Posterior cingulate gyrus (tissue), 11 donors: Measurements from ENCODE around the gene GALNT16.

Experiments used
- DNase-seq, 10 donors: peaks; one replicate each; pipeline versions ENCODE4 v3.0.0 to v3.0.0-alpha.2; 2020 to 2021; ENCODE audit warnings: mixed read lengths in 3 of 10
- intact Hi-C: fragments of 100-400 bp; cut with DNase I; formaldehyde crosslinking; loops from one replicate; pipeline ENCODE4 v1.15.1; 2023

GALNT16 gene

DNA sequence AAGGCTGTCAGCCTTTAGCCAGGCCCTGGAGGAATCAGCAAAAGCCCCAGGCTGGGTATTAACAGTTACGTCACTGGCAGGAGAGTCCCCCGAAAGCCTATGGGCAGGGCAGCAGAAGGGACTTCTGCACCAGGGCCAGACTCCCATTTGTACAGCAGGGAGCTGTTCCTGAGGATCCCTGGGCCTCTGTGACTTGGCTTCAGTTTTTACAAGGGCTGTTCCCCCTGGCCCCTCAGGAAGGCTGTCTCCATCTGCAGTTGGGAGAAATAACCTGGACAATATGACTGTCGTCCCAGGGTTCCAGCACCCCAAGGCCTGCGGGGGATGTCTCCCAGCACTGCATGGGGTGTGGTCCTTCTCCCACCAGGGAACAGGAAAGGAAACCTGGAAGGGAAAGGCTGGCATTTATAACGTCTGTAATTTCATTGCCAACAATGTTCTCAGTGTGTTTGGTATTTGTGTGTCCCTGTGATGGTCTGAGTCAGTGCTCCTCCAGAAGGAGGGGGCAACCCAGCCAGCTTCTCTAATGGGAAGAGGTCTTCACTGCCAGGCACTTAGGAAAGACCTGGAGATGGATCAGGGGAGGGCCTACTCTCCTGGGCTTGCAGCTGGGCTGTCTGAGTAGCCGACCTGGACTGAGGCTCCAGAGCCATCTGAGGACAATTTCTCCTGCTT lies 95.8 kb downstream of the GALNT16 start:
- intact Hi-C loops = no loop called here
- DNase-seq = no peak

DNA sequence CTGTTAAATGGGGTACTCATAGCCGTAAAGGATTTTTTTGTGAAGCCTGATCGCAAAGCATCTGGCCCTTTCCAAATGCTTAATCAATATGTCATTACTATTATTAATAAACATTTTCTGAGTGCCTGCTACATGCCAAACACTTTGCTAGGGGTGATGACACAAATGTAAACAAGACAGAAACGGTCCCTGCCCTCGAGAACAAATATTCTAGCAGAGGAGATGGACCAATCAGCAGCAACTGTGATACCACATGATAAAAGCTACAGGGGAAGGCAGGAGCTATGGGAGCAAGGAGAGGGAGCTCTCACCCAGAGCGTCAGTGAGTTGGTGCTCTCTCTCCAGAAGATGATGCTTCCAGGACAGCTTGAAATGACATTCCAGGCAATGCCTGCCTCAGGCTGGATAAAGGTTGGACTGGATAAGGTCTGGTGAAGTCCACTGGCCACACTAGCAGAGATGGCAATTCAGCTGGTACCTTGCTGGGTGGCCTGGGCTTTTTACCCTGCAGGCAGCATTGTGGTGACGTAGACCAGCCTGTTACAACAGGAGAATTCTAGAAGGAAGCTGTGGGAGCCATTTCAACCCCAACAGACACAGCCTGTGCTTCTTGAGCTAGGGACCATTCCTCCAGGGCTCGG lies 97.1 kb downstream of the GALNT16 start:
- DNase-seq = no peak
- intact Hi-C loops = no loop called here

DNA sequence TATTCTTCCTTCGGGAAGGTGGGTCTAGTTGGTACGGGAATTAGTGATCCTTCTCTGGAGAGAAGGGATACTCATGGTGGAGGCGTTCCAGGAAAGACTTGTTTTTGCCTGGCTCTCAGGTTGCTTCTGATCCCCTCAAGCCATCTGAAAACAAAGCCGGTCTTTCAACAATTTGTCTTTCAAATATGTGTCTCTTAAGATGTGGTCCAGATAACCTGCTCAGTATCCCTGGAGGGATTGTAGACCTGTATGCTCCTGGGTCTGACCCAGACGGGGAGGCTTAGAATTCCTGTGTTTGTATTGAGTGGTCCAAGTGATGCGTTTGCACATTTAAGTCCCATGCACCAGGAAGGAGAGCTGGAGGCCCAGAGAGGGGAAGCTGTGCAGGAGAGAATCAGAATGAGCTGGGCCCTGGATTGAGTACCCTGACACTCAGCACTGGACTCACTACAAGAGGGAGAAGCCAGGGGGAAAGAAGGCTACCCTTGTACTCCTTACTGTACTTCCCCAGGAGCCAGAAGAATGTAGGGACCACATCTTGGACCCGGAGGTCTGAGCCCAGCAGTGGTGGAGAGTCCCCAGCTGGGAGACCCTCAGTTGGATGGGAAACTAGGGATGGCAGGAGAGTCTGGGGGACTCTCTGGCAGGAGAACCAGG lies 97.7 kb downstream of the GALNT16 start:
- intact Hi-C loops = no loop called here
- no peak for DNase-seq

DNA sequence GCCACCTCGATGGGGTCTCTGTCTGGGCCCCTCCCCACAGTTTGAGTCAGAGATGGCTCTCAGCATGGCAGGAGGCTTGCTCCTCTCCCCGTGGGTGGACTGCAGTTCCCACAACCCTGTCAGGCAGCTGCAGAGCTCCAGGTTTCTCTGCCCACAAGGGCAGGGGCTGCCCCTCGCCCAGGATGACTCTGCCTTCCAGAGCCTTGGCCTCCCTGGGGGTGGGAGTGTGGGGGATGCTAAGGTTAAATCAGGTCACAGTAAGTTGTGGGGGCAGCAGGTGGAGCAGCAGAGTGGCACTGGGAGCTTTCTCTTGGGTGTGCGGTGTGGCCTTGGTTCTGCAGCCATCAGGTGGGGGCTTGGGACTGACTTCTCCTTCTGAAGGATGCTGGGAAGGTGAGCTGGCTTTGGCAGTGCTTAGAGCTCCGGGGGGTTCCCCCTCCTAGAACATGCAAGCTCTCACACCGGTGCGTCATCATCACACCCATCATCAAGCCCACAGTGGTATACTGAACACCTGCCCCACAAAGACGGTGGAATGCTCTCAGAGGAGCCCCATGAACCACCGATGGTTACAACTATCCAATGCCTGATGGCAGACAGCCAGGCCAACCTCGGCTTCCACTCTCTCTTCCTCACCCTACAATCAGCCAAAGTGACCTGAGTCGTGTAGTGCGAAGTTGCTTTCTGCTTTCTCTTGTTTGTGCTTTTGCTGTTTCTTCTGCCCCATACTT lies 98.4 kb downstream of the GALNT16 start:
- no peak for DNase-seq
- intact Hi-C loops = no loop called here

DNA sequence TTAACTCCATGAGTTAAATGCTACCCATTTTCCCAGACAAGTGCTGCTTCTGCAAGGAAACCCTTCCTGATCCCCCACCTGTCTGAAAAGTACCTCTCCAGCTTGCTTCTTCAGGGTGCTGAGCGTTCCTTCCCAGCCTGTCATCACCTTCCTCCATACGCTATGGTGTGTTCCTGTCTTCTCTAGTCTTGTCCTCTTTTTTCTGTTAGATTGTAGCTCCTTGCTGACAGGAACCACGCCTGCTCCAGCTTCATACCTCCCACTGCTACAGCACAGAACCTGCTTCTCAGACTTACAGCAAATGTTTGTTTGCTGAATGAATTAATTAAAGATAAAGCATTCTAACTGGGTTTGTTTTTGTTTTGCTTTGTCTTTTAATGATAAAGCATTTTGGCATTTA lies 99.0 kb downstream of the GALNT16 start:
- intact Hi-C loops = no loop called here
- peak in 1 of 10 donors; percentile 36 for DNase-seq

DNA sequence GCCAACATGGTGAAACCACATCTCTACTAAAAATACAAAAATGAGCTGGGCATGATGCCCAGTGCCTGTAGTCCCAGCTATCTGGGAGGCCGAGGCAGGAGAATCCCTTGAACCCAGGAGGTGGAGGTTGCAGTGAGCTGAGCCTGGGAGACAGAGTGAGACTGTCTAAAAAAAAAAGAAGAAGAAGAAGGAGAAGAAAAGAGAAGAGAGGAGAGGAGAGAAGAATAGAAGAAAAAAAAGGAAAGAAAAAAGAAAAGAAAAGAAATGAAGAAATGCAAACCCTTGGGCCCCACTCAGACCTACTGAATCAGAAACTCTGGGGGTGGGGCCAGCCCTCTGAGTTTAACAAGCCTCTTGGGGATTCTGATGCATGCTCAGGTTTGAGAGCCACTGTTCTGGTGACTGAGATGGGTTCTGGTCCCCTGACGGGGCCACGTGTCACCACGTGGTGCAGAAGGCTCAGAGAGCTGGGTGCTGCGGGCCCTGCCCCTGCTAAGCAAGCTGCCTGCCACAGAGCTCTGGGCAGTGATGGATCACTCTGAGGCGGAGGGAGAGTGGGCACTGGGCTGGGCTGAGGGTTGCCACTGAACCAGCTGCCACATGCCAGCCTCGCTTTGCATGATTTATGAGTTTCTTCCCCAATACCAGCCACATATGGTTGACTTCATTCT lies 100.6 kb downstream of the GALNT16 start:
- intact Hi-C loops = no loop called here
- no peak for DNase-seq

GRCh38 chr14:69363055-69363454 lies 103.1 kb downstream of the GALNT16 start:
- intact Hi-C loops = loop anchor here (2.0 kb wide), 1 partner anchor 120 kb away; no protein-coding TSS in a partner anchor
- DNase-seq = peak in 6 of 10 donors; percentile 34 to 93 (median 50)

- no peak for DNase-seq
- intact Hi-C loops = loop anchor here (2.0 kb wide), 1 partner anchor 121 kb away; no protein-coding TSS in a partner anchor
Observed at GRCh38 chr14:69363964-69364363, 104.0 kb downstream of the GALNT16 start.

DNA sequence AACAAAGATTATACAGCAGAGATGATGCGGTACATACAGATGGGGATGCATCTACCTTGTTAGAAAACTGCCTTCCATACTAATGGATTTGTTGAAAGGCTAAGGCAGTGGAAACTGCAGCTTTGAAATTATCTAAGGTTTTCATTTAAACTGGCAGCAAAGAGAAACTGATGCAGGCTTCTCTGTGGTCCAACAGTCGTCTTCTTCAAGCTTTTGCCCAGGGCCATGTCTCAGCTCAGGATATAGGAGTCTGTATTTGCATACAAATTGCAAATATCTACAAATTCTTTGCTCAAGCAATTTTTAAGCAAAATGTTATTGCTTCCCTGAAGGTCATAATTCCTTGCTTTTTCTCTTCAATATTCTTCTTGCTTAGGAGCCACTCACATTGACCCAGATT lies 104.4 kb downstream of the GALNT16 start:
- intact Hi-C loops = no loop called here

GRCh38 chr14:69366069-69366468 lies 106.1 kb downstream of the GALNT16 start:
- intact Hi-C loops = no loop called here
- DNase-seq = no peak

More for the DNA sequence above, 104.4 kb downstream of the GALNT16 start:
- no peak for DNase-seq

GRCh38 chr14:69366761-69367160 lies 106.8 kb downstream of the GALNT16 start:
- DNase-seq = no peak
- intact Hi-C loops = no loop called here

DNA sequence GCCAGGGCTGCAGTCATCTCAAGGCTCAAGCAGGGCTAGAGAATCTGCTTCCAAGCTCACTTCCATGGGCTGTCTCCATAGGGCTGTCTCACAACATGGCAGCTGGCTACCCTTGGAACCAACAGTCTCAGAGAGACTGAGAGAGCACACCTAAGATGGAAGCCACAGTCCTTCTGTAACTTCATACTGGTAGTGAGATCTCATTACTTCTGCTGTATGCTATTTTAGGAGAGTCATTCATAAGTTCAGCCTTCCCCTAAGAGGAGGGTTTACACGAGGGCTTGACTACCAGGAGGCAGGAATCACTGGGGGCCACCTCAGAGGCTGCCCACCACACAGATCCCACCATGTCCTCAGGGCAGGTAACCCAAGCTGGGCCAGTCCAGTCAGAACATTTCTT lies 108.4 kb downstream of the GALNT16 start:
- no peak for DNase-seq
- intact Hi-C loops = no loop called here

DNA sequence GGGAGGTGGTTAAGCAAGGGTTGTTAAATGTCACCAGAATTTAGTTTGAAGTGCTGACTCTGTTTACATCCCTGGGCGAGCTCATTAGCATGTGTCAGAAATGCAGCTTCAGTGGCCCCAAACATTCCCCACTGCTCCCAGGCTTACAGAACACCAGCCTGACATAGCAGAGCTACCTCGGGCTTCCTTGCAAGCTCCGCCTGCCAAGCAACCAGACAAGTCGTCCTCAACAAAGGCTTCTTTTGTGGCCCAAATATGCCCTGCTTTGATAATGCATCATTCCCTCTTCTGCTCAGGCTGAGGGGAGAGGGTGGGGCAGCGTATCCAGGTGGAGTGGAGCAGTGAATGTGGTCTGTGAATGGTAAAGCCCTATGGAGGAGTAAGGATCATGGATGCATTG lies 110.1 kb downstream of the GALNT16 start:
- no peak for DNase-seq
- intact Hi-C loops = no loop called here

GRCh38 chr14:69372146-69372545 lies 112.2 kb downstream of the GALNT16 start:
- no peak for DNase-seq
- intact Hi-C loops = no loop called here

- intact Hi-C loops = no loop called here
- no peak for DNase-seq
Observed at GRCh38 chr14:69373104-69373503, 113.1 kb downstream of the GALNT16 start.

- DNase-seq = no peak
Observed at GRCh38 chr14:69374235-69374634, 114.3 kb downstream of the GALNT16 start.

GRCh38 chr14:69375182-69375581 lies 115.2 kb downstream of the GALNT16 start:
- intact Hi-C loops = no loop called here
- no peak for DNase-seq

More at GRCh38 chr14:69374235-69374634, 114.3 kb downstream of the GALNT16 start:
- intact Hi-C loops = no loop called here

GRCh38 chr14:69375722-69376121 lies 115.8 kb downstream of the GALNT16 start:
- intact Hi-C loops = no loop called here

GRCh38 chr14:69376439-69376838 lies 116.5 kb downstream of the GALNT16 start:
- DNase-seq = no peak
- intact Hi-C loops = no loop called here

More at GRCh38 chr14:69375722-69376121, 115.8 kb downstream of the GALNT16 start:
- DNase-seq = no peak

DNA sequence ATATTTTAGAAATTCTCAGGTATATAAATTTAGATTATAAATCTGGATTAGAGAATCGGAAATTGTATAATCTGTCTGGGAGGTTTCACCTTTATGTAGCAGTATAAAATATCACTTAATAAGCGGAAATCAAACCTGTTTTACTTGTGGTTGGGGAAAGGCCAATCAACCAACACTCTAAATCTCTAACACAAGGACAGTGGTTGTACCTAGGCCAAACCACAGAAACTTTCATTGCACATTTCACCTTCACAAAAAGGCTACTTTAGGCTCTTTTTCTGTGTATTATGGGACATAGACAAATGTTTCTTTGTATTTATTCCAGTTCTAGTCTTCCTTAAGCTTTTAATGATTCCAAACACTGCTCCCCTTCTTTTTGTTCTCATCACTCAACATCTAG lies 118.3 kb downstream of the GALNT16 start:
- intact Hi-C loops = no loop called here
- DNase-seq = no peak
